ES-I3 (cell line): Measurements from ENCODE around the gene LACRT.
"Not testable (repeated sequence)": the region's sequence is repeated elsewhere in the genome, so short reads cannot be mapped to it uniquely, and the experiment has no call there.

ENCODE experiments used
- H3K36me3 ChIP-seq: 2 replicates; pipeline ENCODE4 v1.6.1; 2013; ENCODE audit warnings: mild to moderate bottlenecking, low read length, control low read depth, moderate library complexity; ENCODE audit not compliant: insufficient read depth
- H3K4me1 ChIP-seq: 2 replicates; pipeline ENCODE4 v1.6.1; 2013; ENCODE audit warnings: mild to moderate bottlenecking, control low read depth, low read length; ENCODE audit not compliant: insufficient read depth
- H3K9ac ChIP-seq: 2 replicates; pipeline ENCODE4 v1.6.1; 2013; ENCODE audit warnings: low read depth, mild to moderate bottlenecking, low read length, moderate library complexity
- H3K9me3 ChIP-seq: 2 replicates; pipeline ENCODE4 v1.6.1; 2013; ENCODE audit warnings: mild to moderate bottlenecking, low read length, moderate library complexity; ENCODE audit not compliant: control insufficient read depth, insufficient read depth

Gene LACRT, protein sequence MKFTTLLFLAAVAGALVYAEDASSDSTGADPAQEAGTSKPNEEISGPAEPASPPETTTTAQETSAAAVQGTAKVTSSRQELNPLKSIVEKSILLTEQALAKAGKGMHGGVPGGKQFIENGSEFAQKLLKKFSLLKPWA

DNA sequence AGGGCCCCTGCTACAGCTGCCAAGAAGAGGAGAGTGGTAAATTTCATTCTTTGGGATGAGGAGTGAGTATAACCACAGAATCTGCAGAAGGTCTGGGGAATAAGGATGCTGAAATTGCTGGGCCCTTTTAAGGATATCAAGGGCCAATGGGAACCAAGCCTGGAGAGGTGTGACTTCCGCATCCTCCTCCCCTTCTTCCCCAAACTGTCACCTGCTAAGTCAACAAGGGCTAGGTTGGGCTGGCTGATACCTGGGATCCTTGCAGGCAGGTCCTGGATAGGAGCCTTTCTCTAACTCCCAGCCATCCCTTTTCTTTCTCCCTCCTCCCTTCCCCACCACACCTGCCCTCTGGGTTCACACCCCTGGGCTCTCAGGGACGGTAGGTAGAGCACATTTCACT, at the start of gene LACRT:
Gene LACRT (minus strand): TSS at position 101 of the 400 bp plus-strand sequence. CDS start 54 bp downstream, at position 47.
- Histone ChIP-seq H3K4me1 (no peaks in the 10 kb centered on the region), H3K36me3 (no peaks in the 10 kb centered on the region), H3K9ac (no peak within 1 kb of the TSS), H3K9me3 (no peaks in the 10 kb centered on the region)

DNA sequence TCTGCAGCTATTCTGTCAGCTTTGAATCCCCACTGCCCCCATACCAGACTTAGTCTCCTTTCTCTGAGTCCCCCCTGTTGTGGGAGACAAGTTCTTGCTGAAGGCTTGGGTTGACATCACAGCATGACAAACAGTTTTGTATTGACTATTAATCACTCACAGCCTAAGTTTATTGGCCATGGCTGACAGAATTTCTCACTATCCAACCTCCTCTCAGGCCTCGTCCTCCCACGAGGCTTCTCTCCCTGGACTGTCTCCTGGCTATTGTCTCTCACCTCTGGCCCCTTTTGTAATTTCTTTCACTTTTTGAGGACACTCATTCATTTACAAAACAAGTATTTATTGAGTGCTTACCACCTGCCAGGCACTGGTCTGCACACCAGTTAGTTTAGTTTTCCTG, 48.7 kb upstream of the LACRT start:
- Histone ChIP-seq H3K9me3 (peaks cover 4% of the 10 kb centered on the region; the same call in 1 of the 2 replicates), H3K4me1 (peaks cover 35% of the 10 kb centered on the region), H3K36me3 (no peaks in the 10 kb centered on the region), H3K9ac (no peak overlapping the region)

GRCh38 chr12:54682674-54683073, 48.0 kb upstream of the LACRT start:
- H3K4me1 ChIP-seq = peaks cover 35% of the 10 kb centered on the region
- H3K36me3 ChIP-seq = no peaks in the 10 kb centered on the region
- H3K9ac ChIP-seq = no peak overlapping the region
- H3K9me3 ChIP-seq = no peaks in the 10 kb centered on the region

DNA sequence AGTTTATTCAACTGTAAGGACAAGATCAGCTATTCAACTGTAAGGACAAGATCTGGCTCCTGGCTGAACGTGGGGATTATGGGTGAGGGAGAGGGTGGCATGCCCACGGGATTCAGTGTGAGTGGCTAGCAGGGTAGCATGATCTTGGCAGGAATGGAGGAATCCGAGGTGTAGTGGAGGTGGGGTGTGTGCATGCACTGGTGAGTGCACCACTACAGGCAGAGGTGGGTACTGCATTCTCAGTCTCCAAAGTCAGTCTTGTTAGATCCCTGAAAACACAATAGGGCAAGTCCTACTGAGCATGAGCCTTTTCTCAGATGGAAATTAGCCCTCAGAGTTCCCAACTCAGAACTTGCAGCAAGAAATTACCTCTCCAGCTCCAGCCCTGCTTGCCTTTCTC, 45.7 kb upstream of the LACRT start:
- peaks cover 35% of the 10 kb centered on the region for H3K4me1 ChIP-seq
- H3K9ac ChIP-seq = no peak overlapping the region
- no peaks in the 10 kb centered on the region for H3K9me3 ChIP-seq
- no peaks in the 10 kb centered on the region for H3K36me3 ChIP-seq

GRCh38 chr12:54678131-54678530, 43.4 kb upstream of the LACRT start:
- Histone ChIP-seq H3K4me1 (peaks cover 18% of the 10 kb centered on the region), H3K36me3 (no peaks in the 10 kb centered on the region), H3K9me3 (no peaks in the 10 kb centered on the region), H3K9ac (no peak overlapping the region)

GRCh38 chr12:54667945-54668344, 33.2 kb upstream of the LACRT start:
- no peaks in the 10 kb centered on the region for H3K36me3 ChIP-seq
- H3K9me3 ChIP-seq = no peaks in the 10 kb centered on the region
- no peak overlapping the region for H3K9ac ChIP-seq

GRCh38 chr12:54666008-54666407, 31.3 kb upstream of the LACRT start:
- Histone ChIP-seq H3K9me3 (no peaks in the 10 kb centered on the region), H3K4me1 (no peaks in the 10 kb centered on the region), H3K36me3 (no peaks in the 10 kb centered on the region), H3K9ac (no peak overlapping the region)

More at GRCh38 chr12:54667945-54668344, 33.2 kb upstream of the LACRT start:
- no peaks in the 10 kb centered on the region for H3K4me1 ChIP-seq

DNA sequence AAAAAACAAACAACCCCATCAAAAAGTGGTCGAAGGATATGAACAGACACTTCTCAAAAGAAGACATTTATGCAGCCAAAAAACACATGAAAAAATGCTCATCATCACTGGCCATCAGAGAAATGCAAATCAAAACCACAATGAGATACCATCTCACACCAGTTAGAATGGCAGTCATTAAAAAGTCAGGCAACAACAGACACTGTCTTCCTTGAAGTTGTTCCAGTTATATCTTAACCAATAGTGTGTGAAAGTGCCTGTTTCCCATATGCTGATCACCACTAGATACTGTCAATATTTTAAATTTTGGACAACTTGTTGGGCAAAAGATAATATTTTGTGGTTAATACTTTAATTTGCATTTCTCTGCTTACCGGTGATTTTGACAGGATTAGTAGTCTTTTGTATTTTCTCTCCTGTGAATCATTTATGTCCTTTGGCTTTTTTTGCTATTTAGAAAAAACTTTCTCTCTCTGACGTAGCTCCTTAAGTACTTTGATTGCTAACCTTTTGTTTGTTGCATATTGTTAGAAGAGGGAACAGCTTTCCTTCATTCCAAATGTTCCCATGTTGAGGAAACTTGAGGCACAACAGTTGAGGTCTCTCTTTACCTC, 30.4 kb upstream of the LACRT start:
- H3K9me3 ChIP-seq, H3K4me1 ChIP-seq, H3K9ac ChIP-seq, H3K36me3 ChIP-seq: not testable (repeated sequence)

DNA sequence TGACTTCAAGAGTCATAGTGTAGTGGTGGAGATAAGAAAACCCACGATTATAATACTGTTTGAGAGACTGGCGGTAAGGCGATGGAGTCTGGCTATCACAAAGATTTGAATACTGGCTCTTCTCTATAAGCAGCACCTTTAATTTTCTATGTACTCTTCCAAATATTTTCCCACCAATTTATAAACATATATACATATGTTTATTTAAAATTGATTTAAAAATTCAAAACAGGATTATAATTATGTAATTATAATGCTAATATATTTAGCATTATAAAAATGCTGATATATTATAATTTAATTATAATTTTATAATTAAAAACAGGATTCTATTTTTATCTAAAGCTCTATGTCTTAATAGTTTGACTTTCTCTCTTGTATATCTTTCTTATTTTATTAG, 28.9 kb upstream of the LACRT start:
- Histone ChIP-seq H3K9ac (no peak overlapping the region), H3K4me1 (no peaks in the 10 kb centered on the region), H3K9me3 (no peaks in the 10 kb centered on the region), H3K36me3 (no peaks in the 10 kb centered on the region)

GRCh38 chr12:54662026-54662425, 27.3 kb upstream of the LACRT start:
- H3K4me1 ChIP-seq = no peaks in the 10 kb centered on the region
- no peak overlapping the region for H3K9ac ChIP-seq
- H3K9me3 ChIP-seq = no peaks in the 10 kb centered on the region
- no peaks in the 10 kb centered on the region for H3K36me3 ChIP-seq

DNA sequence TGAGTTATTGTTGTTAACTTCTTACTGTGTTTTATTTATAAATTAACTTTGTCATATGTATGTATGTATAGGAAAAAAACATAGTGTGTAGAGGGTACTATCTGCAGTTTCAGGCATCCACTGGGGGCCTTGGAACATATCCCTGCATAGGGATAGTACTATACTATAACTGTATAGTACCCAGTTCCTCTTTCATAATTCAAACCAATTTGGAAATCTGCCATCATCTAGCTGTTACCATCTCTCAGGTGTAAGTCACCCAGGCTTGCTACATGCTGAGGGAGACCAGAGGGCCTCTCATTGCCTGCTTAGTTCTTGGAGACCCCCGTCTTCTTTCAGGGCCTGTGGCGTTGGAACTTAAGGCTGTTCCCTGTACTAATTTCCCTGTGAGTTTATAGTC, 26.4 kb upstream of the LACRT start:
- H3K4me1 ChIP-seq = no peaks in the 10 kb centered on the region
- no peaks in the 10 kb centered on the region for H3K36me3 ChIP-seq
- H3K9me3 ChIP-seq = no peaks in the 10 kb centered on the region
- H3K9ac ChIP-seq = no peak overlapping the region

DNA sequence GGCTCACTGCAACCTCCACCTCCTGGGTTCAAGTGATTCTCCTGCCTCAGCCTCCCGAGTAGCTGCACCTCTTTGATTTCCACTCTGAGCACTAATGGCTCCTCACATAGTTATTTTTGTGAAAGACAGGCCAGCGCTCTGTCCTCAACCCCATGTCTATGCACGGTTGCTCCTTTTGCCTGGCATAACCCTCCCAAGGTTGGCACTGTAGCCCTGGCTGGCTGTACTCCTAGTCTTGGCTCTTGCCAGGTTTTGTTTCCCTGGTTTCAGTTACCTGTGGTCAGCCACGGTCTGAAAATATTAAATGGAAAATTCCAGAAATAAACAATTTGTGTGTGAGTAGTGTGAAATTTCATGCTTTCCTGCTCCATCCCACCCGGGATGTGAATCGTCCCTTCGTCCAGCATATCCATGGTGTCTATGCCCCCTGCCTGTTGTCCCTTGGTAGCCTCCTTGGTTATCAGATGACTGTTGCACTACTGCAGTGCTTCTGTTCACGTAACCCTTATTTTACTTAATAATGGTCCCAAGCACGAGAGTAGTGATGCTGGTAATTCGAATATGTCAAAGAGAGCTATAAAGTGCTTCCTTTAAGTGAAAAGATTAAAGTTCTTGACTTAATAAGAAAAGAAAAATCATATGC, 25.7 kb upstream of the LACRT start:
- Histone ChIP-seq H3K9me3 (no peaks in the 10 kb centered on the region), H3K36me3 (no peaks in the 10 kb centered on the region), H3K9ac (no peak overlapping the region), H3K4me1 (no peaks in the 10 kb centered on the region)

GRCh38 chr12:54658306-54659264, 23.9 kb upstream of the LACRT start:
- no peaks in the 10 kb centered on the region for H3K36me3 ChIP-seq
- no peaks in the 10 kb centered on the region for H3K4me1 ChIP-seq
- no peaks in the 10 kb centered on the region for H3K9me3 ChIP-seq
- H3K9ac ChIP-seq = no peak overlapping the region

- H3K9me3 ChIP-seq = no peaks in the 10 kb centered on the region
- H3K36me3 ChIP-seq = no peaks in the 10 kb centered on the region
- no peak overlapping the region for H3K9ac ChIP-seq
- H3K4me1 ChIP-seq = no peaks in the 10 kb centered on the region
Measured at GRCh38 chr12:54657105-54657607, 22.5 kb upstream of the LACRT start.
